HG03432 (cell line): ENCODE data around the gene SMIM11.

ENCODE experiments used
- ATAC-seq: cut with Tn5 transposase; IDR thresholded peaks from one replicate; pipeline ENCODE4 v1.9.1; 2021; ENCODE audit warnings: mild to moderate bottlenecking, moderate library complexity; ENCODE audit not compliant: unreplicated experiment

SMIM11 gene

GRCh38 chr21:34374940-34375618 is at the start of gene SMIM11:
Gene SMIM11, plus strand, starts transcription at chr21:34375507. Its CDS starts 3,998 bp downstream, at chr21:34379505.
- peak; percentile 96 for ATAC-seq

GRCh38 chr21:34330055-34330454 is 45.3 kb upstream of the SMIM11 start:
- no peak for ATAC-seq

DNA sequence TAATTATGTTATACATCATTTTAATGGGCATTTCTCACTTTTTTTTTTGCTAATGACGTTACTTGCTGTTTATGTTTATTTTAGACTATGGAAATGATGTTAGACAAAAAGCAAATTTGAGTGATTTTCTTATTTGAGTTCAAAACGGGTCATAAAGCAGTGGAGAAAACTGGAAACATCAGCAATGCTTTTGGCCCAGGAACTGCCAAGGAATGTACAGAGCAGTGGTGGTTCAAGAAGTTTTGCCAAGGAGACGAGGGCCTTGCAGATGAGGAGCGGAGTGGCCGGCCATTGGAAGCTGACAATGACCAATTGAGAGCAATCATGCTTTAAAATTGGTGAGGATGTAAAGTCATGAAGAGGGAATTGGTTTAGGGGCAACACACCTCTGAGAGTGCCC is 43.6 kb upstream of the SMIM11 start:
- no peak for ATAC-seq

DNA sequence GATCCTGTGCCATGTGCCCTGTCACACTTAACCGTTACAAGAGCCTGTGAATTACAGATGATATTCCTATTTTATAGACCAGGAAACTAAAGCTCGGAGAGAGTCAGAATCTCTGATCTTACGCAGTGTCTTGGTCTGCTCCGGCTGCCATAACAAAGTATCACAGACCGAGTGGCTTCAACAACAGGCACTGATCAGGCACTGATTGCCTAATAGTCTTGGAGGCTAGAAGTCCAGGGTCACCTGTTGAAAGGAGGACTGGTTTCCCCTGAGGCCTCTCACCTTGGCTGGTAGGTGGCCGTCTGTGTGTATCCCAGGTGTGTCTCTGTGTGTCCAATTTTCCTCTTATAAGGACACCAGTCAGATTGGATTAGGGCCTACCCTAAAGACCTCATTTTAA is 43.0 kb upstream of the SMIM11 start:
- ATAC-seq: no peak

- ATAC-seq: no peak
These were observed 42.1 kb upstream of the SMIM11 start for GRCh38 chr21:34333121-34333739.

- ATAC-seq: no peak
These were observed 40.0 kb upstream of the SMIM11 start for GRCh38 chr21:34335316-34335715.

- ATAC-seq: no peak
These were observed 39.1 kb upstream of the SMIM11 start for GRCh38 chr21:34336245-34336644.

DNA sequence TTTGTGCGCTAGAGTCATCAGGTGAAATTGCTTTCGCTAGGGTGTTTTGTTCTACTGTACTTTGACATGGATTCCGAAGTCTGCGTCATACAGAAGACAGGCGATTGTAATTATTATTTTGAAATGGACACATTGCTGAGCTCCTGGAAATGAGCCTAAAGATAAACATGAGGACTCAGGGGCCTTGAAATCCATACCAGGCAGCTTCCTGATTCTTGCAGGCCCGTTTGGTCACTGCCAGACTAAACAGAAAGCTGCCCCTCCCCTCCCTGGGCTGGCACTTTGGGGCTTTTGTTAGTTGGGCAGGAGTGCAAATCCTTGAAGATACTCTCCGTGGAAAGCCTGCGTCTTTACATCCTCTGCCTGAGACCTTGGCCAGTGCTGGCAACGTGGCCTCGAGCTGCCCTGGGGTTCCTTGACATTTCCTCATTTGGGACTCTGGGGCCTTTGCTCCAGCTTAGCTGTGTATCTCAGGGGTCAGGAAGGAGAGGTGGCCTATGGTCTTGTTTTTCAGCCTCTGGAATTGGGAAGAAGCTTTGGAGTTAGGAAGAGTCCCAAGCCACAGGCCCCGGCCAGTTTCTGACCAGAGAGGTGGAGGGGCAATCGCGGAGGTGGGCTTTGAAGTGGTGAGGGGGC is 38.4 kb upstream of the SMIM11 start:
- ATAC-seq: no peak

DNA sequence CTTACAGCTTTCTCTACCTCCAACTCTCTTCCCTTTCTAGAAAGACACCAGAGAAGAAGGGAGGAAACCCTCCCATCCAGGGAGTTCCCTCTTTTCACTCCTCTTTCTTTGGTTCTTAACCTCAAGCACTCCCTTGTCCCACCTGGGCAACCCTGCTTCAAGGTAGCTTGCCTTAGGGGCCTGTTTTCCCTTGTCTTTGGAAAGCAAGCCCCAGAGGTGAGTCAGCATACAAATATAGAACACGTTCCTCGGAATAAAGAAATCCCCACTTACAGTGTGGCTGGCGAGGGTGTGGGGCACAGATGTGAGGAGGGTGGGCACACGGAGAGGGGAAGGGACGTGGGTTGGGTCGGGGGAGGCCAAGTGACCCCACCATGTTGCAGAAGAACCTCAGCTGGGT is 37.6 kb upstream of the SMIM11 start:
- no peak for ATAC-seq

GRCh38 chr21:34338226-34338625 is 37.1 kb upstream of the SMIM11 start:
- no peak for ATAC-seq

- ATAC-seq: no peak
These were observed 35.2 kb upstream of the SMIM11 start for GRCh38 chr21:34340061-34340460.

DNA sequence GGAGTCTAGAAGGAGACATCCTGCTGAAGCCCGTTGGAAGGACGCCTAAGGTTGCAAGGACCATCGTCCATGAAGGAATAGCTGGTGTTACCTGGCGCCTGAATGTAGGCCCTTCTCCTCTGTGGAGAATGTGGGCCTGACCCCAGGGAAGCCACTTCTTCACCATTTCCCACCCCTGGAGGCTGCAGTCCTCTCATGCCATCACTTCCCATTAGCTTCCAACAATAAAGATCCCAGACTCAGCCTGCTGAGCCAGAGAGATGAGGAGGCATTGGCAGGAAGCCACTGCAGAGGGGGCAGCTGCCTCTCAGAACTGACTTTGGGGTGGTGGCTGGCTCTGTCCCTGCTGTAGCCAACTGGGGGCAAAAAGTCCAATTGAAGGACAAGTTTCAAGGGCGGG is 32.8 kb upstream of the SMIM11 start:
- no peak for ATAC-seq

DNA sequence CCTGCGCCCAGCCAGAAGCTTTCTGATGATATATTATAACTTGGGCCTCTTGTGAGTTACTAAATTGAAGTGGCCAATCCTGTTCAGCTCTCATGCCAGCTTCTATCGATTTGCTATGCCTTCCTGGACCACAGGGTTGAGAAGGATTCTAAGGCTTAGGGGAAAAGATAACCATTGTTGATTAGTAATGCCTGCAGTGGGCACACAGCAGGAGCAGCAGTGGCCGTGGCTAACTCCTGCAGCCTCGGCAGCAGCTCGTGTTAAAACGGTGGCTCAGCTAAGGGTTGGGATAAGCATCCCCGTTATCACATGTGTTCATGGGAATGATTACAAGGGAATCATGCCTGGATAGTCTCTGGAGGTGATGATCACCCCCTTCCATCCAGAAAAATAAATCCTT is 32.0 kb upstream of the SMIM11 start:
- ATAC-seq: no peak

DNA sequence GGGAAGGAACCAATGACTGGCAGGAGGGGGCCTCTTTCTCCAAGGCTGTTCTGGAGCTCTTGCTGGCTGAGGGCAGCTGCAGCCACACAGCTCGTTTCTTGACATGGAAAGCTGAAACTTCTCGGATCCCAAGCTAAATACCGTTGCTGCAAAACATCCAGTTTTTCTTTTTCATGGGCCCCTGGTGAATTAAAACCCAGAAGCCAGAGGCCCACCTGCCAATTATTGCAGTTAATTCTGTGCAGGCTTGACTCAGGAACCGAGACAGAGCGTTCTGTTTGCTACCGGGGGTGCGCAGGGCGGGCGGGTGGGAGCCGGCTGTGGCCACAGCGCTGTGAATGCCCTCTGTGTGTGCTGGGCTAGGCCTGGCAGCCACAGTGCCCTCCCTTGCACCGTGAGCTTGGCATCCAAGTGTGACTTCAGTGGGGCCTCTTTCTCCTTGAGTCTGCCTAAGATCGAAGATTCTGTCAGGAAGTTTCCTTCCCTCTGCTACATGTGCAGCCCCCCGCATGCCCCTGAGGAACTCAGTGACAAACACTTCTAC is 31.4 kb upstream of the SMIM11 start:
- ATAC-seq: no peak

GRCh38 chr21:34344584-34344983 is 30.7 kb upstream of the SMIM11 start:
- ATAC-seq: no peak

GRCh38 chr21:34345091-34345871 is 30.0 kb upstream of the SMIM11 start:
- no peak for ATAC-seq

DNA sequence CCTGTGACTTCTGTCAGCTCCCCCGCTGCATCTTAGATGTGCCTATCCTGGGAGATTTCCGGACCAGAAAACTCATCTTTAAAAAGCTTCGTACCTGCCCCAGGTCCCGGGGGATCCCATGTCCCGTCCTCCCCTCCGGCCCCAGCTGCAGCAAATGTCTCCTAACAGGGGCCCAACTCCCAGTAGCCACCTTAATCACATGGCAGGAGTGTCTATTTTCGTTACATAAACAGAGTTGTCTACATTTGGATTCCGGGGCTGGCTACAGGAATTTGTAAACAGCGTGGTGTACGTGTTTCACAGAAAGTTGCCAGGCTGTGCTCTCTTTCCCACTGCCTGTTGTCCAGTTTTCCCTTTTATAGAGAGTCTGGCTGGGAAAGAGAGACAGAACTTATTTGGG is 29.4 kb upstream of the SMIM11 start:
- no peak for ATAC-seq

GRCh38 chr21:34348890-34349519 is 26.3 kb upstream of the SMIM11 start:
- ATAC-seq: no peak

GRCh38 chr21:34351786-34352241 is 23.5 kb upstream of the SMIM11 start:
- ATAC-seq: no peak

DNA sequence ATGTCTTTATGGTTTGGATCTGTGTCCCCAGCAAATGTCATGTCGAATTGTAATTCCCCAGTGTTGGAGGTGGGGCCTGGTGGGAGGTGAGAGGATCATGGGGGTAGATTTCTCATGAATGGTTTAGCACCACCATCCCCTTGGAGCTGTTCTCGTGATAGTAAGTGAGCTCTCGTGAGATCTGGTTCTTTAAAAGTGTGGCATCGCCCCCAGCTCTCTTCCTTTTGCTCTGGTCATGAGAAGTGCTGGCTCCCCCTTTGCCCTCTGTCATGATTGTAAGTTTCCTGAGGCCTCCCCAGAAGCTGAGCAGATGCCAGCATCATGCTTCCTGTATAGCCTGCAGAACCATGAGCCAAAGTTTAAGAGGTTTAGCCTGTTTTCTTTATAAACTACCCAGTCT is 22.8 kb upstream of the SMIM11 start:
- no peak for ATAC-seq

GRCh38 chr21:34353182-34353581 is 22.1 kb upstream of the SMIM11 start:
- ATAC-seq: no peak
